Measurements from ENCODE around the gene PTGER2. TPM values are rescaled to one million over a fixed set of nuclear protein-coding genes. Genes with fewer than 3 reads are reported as not detected.

PTGER2 gene
- total and polyA plus RNA-seq, 2 of the 8 experiments (the other 6 are each of a cell fraction or from before 2014, with no cell fraction given), result 1.2 TPM

- no peak overlapping the region for H3K18ac ChIP-seq (ENCODE audit: extremely low read depth, low read length)
- no peak for FAIRE-seq
- 76% methylated on average over 4 of the region's 4 CpGs; no CpG with 5 or more reads in 1 of the 2 experiments for WGBS, 2 experiments (ENCODE audit: extremely low coverage in 1 of 2, insufficient coverage in 1 of 2, insufficient read length in 1 of 2, insufficient replicate concordance in 2 of 2, low coverage in 1 of 2, low lambda C conversion rate in 2 of 2, missing lambda C conversion rate in 1 of 2)
These were observed 56.4 kb downstream of the PTGER2 start for GRCh38 chr14:52370406-52370935.

More at GRCh38 chr14:52370406-52370935, 56.4 kb downstream of the PTGER2 start:
- ChIA-PET POLR2A (ENCODE audit: partially characterized antibody) (no interaction called here), CTCF (ENCODE audit: partially characterized antibody) (interaction anchor here (0.9 kb wide), 1 partner anchor 70 kb away, joined by 3 read pairs; no protein-coding TSS in a partner anchor)
- Histone ChIP-seq H2AK5ac (ENCODE audit: low read depth, low read length) (no peak overlapping the region), H2BK120ac (replicated peaks; ENCODE audit: low read depth, low read length) (no peak overlapping the region), H2BK15ac (ENCODE audit: low read length) (no peak overlapping the region), H3K36me3 (ENCODE audit: control insufficient read depth in 2 of 4, insufficient read depth in 4 of 4, low read length in 3 of 4) (no peaks in the 10 kb centered on the region), H2BK20ac (ENCODE audit: low read length) (no peak overlapping the region), H3K27ac (ENCODE audit: low read depth, low read length) (no peak overlapping the region), H2AFZ (ENCODE audit: low read length) (no peak overlapping the region), H3K9ac (replicated peaks in 1 of 4; ENCODE audit: extremely low read depth in 1 of 4, low read depth in 3 of 4, low read length in 3 of 4) (no peak overlapping the region), H4K91ac (replicated peaks; ENCODE audit: insufficient read length, low read length) (no peak overlapping the region), H2BK5ac (ENCODE audit: low read depth, low read length) (no peak overlapping the region), H3K14ac (ENCODE audit: insufficient read length) (no peak overlapping the region), H3K56ac (replicated peaks; ENCODE audit: insufficient read length, low read depth, low read length) (no peak overlapping the region), H3K79me2 (ENCODE audit: control insufficient read depth in 1 of 2, insufficient read depth in 2 of 2, low read length in 2 of 2) (no peaks in the 10 kb centered on the region), H3K4ac (replicated peaks; ENCODE audit: insufficient read length, low read depth, low read length) (no peak overlapping the region), H3K23me2 (ENCODE audit: low read depth, low read length) (no peaks in the 10 kb centered on the region), H2BK12ac (ENCODE audit: low read depth, low read length) (no peak overlapping the region), H4K20me1 (replicated peaks in 1 of 2; ENCODE audit: control insufficient read depth in 1 of 2, insufficient read depth in 2 of 2, low read length in 2 of 2) (no peaks in the 10 kb centered on the region), H3K27me3 (replicated peaks in 1 of 4; ENCODE audit: control insufficient read depth in 3 of 4, extremely low read depth in 1 of 4, insufficient read depth in 3 of 4, low read length in 3 of 4) (no peaks in the 10 kb centered on the region), H4K5ac (ENCODE audit: insufficient read length, low read depth, low read length) (no peak overlapping the region), H3K9me3 (ENCODE audit: insufficient read depth in 2 of 2, low read depth in 1 of 2, low read length in 1 of 2) (no peaks in the 10 kb centered on the region), H3K4me3 (ENCODE audit: extremely low read depth in 1 of 4, insufficient read depth in 2 of 4, low read depth in 3 of 4, low read length in 4 of 4) (no peak overlapping the region), H3K4me1 (replicated peaks in 1 of 4; ENCODE audit: control insufficient read depth in 3 of 4, insufficient read depth in 4 of 4, low read length in 3 of 4) (no peaks in the 10 kb centered on the region), H3K23ac (ENCODE audit: insufficient read length) (no peak overlapping the region), H3K4me2 (ENCODE audit: insufficient read depth in 1 of 2, low read depth in 2 of 2, low read length in 2 of 2) (no peak overlapping the region), H4K8ac (ENCODE audit: extremely low read depth, insufficient read depth, low read length) (no peak overlapping the region), H3K79me1 (ENCODE audit: low read depth, low read length) (no peaks in the 10 kb centered on the region)
- DNase-seq (ENCODE audit: low read depth in 1 of 2, low spot score in 2 of 2), result no peak
- TF ChIP-seq RNF2 (IDR thresholded peaks at IDR 0.05; ENCODE audit: borderline replicate concordance, low read depth, low read length, missing control alignments, poor library complexity, severe bottlenecking) (no peak), SIX5 (IDR thresholded peaks at IDR 0.05; ENCODE audit: low read depth, low read length) (no peak), EZH2 (IDR thresholded peaks at IDR 0.05; ENCODE audit: low read depth, low read length, severe bottlenecking) (no peak), ATF2 (IDR thresholded peaks at IDR 0.05; ENCODE audit: low read length) (no peak), RXRA (IDR thresholded peaks at IDR 0.05; ENCODE audit: insufficient read depth, low read depth, low read length) (no peak), CREB1 (IDR thresholded peaks at IDR 0.05) (no peak), HDAC2 (IDR thresholded peaks at IDR 0.05; ENCODE audit: borderline replicate concordance in 1 of 2, low read depth in 2 of 2, low read length in 2 of 2) (no peak), CBX8 (IDR thresholded peaks at IDR 0.05; ENCODE audit: borderline replicate concordance, low read depth, low read length) (no peak)
